Endothelial cell of umbilical vein (primary cell): ENCODE data around the gene TTLL10. TPM values are rescaled to one million over a fixed set of nuclear protein-coding genes. Genes with fewer than 3 reads are reported as not detected.

Experiments
- BruUV-seq: library from RNA; stranded (reverse); fragments of 400-500 nt; replicated peaks from 2 replicates; lab custom pipeline; 2021; lab: Mats Ljungman, UMichigan
- CTCF ChIA-PET: fragments of 300-600, 350-600 bp; sonication (Branson Sonifier 250); formaldehyde crosslinking; loops from one replicate; lab custom pipeline; 2021; ENCODE audit warnings: antibody characterized with exemption, inconsistent platforms; lab: Charles Lee
- POLR2A ChIA-PET: fragments of 300-600, 350-600 bp; sonication (Branson Sonifier 250); formaldehyde crosslinking; loops from one replicate; lab custom pipeline; 2021; ENCODE audit warnings: antibody characterized with exemption, inconsistent platforms; lab: Charles Lee
- DNase-seq: peaks from one replicate; pipeline ENCODE4 v3.0.0-alpha.2; 2011; ENCODE audit warnings: low read depth, low spot score
- FAIRE-seq: peaks from 2 replicates; lab custom pipeline; 2011; peaks lifted over from hg19 to GRCh38; lab: Jason Lieb, UNC
- H2AFZ ChIP-seq: 2 replicates; pipeline ENCODE4 v1.6.0; 2012; ENCODE audit warnings: low read depth, low read length, control low read depth, inconsistent platforms
- H3K27ac ChIP-seq: 2 replicates; pipeline ENCODE4 v1.5.1; 2011; ENCODE audit warnings: low read depth, mild to moderate bottlenecking, control low read depth, low read length, moderate library complexity; ENCODE audit not compliant: insufficient read depth
- H3K27me3 ChIP-seq, 2 experiments: 2 replicates each; pipeline versions ENCODE4 v1.6.0 to v1.6.1; 2011; ENCODE audit warnings: low read length in 2 of 2, mixed read lengths in 1 of 2; ENCODE audit not compliant: control insufficient read depth in 2 of 2, insufficient read depth in 2 of 2
- H3K36me3 ChIP-seq, 2 experiments: 2 replicates in 1 of 2; 3 replicates in 1 of 2; pipeline ENCODE4 v1.5.1; 2011; ENCODE audit warnings: low read length in 2 of 2, mild to moderate bottlenecking in 1 of 2, moderate library complexity in 1 of 2; ENCODE audit not compliant: control insufficient read depth in 2 of 2, insufficient read depth in 2 of 2; ENCODE audit errors: extremely low read depth in 1 of 2
- H3K4me1 ChIP-seq: 3 replicates; pipeline ENCODE4 v1.5.1; 2011; ENCODE audit warnings: mild to moderate bottlenecking, low read length; ENCODE audit not compliant: control insufficient read depth, insufficient read depth; ENCODE audit errors: extremely low read depth
- H3K4me2 ChIP-seq: 2 replicates; pipeline ENCODE4 v1.6.1; 2011; ENCODE audit warnings: low read length, control low read depth, mixed read lengths; ENCODE audit not compliant: insufficient read depth
- H3K4me3 ChIP-seq, 3 experiments: fragments of 200-600 bp in 1 of 3; sonication (generic), shearing (Covaris generic) in 1 of 3; replicated peaks in 1 of 3; 2 replicates each; pipeline ENCODE4 v1.5.1; 2011 to 2016; ENCODE audit warnings: control low read depth in 3 of 3, low read length in 3 of 3, mild to moderate bottlenecking in 2 of 3, inconsistent platforms in 1 of 3, low read depth in 1 of 3, moderate library complexity in 1 of 3; ENCODE audit not compliant: insufficient read depth in 1 of 3
- H3K79me2 ChIP-seq: 2 replicates; pipeline ENCODE4 v1.6.0; 2012; ENCODE audit warnings: low read length, inconsistent platforms; ENCODE audit not compliant: control insufficient read depth, insufficient read depth
- H3K9ac ChIP-seq: replicated peaks from 2 replicates; pipeline ENCODE3; 2011; ENCODE audit warnings: low read length, control low read depth; ENCODE audit not compliant: insufficient read depth; ENCODE audit errors: extremely low read depth
- H3K9me1 ChIP-seq: replicated peaks from 3 replicates; pipeline ENCODE4 v1.6.0; 2011; ENCODE audit warnings: mild to moderate bottlenecking, low read length; ENCODE audit not compliant: control insufficient read depth, insufficient read depth; ENCODE audit errors: extremely low read depth
- H3K9me3 ChIP-seq: replicated peaks from 2 replicates; pipeline ENCODE4 v1.5.1; 2012; ENCODE audit warnings: low read length, inconsistent platforms; ENCODE audit not compliant: control insufficient read depth, insufficient read depth
- H4K20me1 ChIP-seq: replicated peaks from 2 replicates; pipeline ENCODE3; 2011; ENCODE audit warnings: mild to moderate bottlenecking, low read length; ENCODE audit not compliant: control insufficient read depth, insufficient read depth; ENCODE audit errors: extremely low read depth
- CTCF ChIP-seq, 2 donors: IDR thresholded peaks; 1 replicate in 1 of 2; 2 replicates in 1 of 2; pipeline ENCODE4 v1.5.1; 2011; ENCODE audit warnings: low read length in 2 of 2, mild to moderate bottlenecking in 2 of 2, moderate library complexity in 2 of 2, control low read depth in 1 of 2, inconsistent platforms in 1 of 2, low read depth in 1 of 2; ENCODE audit not compliant: insufficient read depth in 1 of 2; ENCODE audit errors: extremely low read depth in 1 of 2
- EZH2 ChIP-seq: IDR thresholded peaks from 2 replicates; pipeline ENCODE4 v1.6.1; 2012; ENCODE audit warnings: borderline replicate concordance, low read depth, mild to moderate bottlenecking, moderate library complexity, low read length, inconsistent platforms; ENCODE audit not compliant: severe bottlenecking
- FOS ChIP-seq: IDR thresholded peaks from 2 replicates; pipeline ENCODE4 v1.6.1; 2011; ENCODE audit warnings: mild to moderate bottlenecking, low read length, moderate library complexity, borderline replicate concordance; ENCODE audit not compliant: insufficient read depth
- GATA2 ChIP-seq: IDR thresholded peaks from 2 replicates; pipeline ENCODE4 v1.7.0; 2011; ENCODE audit warnings: low read depth, mild to moderate bottlenecking, moderate library complexity, mixed read lengths, low read length; ENCODE audit not compliant: insufficient read length, insufficient read depth
- JUN ChIP-seq: IDR thresholded peaks from 2 replicates; pipeline ENCODE4 v1.6.1; 2011; ENCODE audit warnings: borderline replicate concordance, low read depth; ENCODE audit not compliant: insufficient read length, insufficient read depth
- MYC ChIP-seq: IDR thresholded peaks from one replicate; pipeline ENCODE4 v1.6.1; 2011; ENCODE audit warnings: mild to moderate bottlenecking, low read depth, low read length
- POLR2A ChIP-seq: IDR thresholded peaks from 2 replicates; pipeline ENCODE4 v1.6.1; 2012; ENCODE audit warnings: low read depth, mild to moderate bottlenecking, control low read depth, low read length
- POLR2AphosphoS5 ChIP-seq: IDR thresholded peaks from 2 replicates; pipeline ENCODE4 v1.6.1; 2012; ENCODE audit warnings: low read depth, mild to moderate bottlenecking, control low read depth, low read length, moderate library complexity; ENCODE audit not compliant: insufficient read depth
- dilution Hi-C: fragments of 300-500 bp; cut with MboI; formaldehyde crosslinking; loops from one replicate; pipeline ENCODE4 v1.15.0; 2019; ENCODE audit warnings: low sequenced_read_pairs; ENCODE audit not compliant: extremely low pct_ligation_motif_present
- intact Hi-C: fragments of 100-400 bp; cut with micrococcal nuclease; formaldehyde crosslinking; loops from one replicate; pipeline ENCODE4 v1.10.0; 2022
- polyA plus RNA-seq, 4 experiments: library from polyadenylated mRNA; depleted of rRNA in 3 of 4; stranded (reverse) in 3 of 4; unstranded in 1 of 4; fragments of >200 nt; gene quantifications; 2 replicates each; pipeline versions ENCODE4 v1.2.1 to v1.2.3, GENCODE V29; 2011 to 2012; ENCODE audit warnings: missing spikeins in 1 of 4
- total RNA-seq: library from RNA; stranded (reverse); gene quantifications from 2 replicates; pipeline ENCODE4 v1.2.3, GENCODE V29; 2021
- TF ChIP-seq, protein P1 (sequence below): IDR thresholded peaks from 2 replicates; pipeline ENCODE4 v1.6.1; 2011; ENCODE audit not compliant: insufficient read depth, insufficient read length

TTLL10 gene
- total and polyA plus RNA-seq, 2 donors (not counting 3 experiments of a cell fraction or from before 2014, with no cell fraction given) = not detected

DNA sequence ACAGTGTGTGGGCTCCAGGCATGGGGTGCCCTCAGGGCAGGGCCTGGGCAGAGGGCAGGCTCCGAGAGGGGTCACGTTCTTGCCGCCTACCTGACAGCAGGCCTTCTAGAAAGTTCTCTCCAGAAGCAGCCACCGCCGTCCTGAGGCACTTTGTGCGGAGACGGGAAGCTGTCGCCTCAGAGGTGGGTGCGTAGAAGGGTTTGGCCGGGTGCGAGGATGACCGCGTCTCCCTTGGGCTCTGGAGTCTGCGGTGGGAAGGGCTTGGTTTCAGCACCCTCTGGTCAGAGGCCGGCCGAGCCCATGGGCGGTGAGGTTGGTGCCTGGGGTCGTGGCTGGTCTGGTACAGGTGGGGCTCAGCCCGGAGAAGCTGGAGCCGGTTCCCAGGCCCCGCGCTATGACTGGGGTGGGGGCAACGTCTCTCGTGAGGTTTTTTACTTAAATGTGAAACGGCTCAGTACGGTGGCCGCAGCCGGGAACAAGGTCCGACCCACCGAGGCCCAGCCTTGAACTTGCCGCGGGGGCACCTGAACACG, 10.1 kb upstream of the TTLL10 start:
- DNase-seq (no peak), FAIRE-seq (no peak)
- POLR2A ChIA-PET = no interaction called here
- Histone ChIP-seq H3K4me2 (no peak overlapping the region), H3K9me1 (no peaks in the 10 kb centered on the region), H3K9me3 (no peaks in the 10 kb centered on the region), H4K20me1 (no peaks in the 10 kb centered on the region), H3K9ac (no peak overlapping the region), H3K79me2 (no peaks in the 10 kb centered on the region), H3K27ac (no peak overlapping the region), H3K27me3 (no peaks in the 10 kb centered on the region), H3K4me1 (peaks cover 3% of the 10 kb centered on the region), H3K4me3 (no peak overlapping the region), H2AFZ (no peak overlapping the region), H3K36me3 (no peaks in the 10 kb centered on the region)
- intact Hi-C loops (no loop called here), dilution Hi-C loops (no loop called here)
- CTCF ChIA-PET = no interaction called here
- BruUV-seq = no TSS peak
- TF ChIP-seq POLR2AphosphoS5 (no peak), MYC (no peak), FOS (no peak), POLR2A (no peak), CTCF (IDR thresholded peaks at IDR 0.05; ENCODE audit: extremely low read depth in 1 of 2, insufficient read depth in 1 of 2, low read depth in 1 of 2, low read length in 2 of 2) (no peak), GATA2 (no peak), EZH2 (no peak), JUN (no peak)
- TF ChIP-seq, protein P1, sequence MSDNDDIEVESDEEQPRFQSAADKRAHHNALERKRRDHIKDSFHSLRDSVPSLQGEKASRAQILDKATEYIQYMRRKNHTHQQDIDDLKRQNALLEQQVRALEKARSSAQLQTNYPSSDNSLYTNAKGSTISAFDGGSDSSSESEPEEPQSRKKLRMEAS = no peak
